Measurements from ENCODE around the gene AFF1. TPM values are rescaled to one million over a fixed set of nuclear protein-coding genes. Genes with fewer than 3 reads are reported as not detected.
"Not testable (repeated sequence)": the region's sequence is repeated elsewhere in the genome, so short reads cannot be mapped to it uniquely, and the experiment has no call there.

AFF1 gene
- total RNA-seq, 2 experiments from 2014 or later: 50.3 to 51.2 TPM

DNA sequence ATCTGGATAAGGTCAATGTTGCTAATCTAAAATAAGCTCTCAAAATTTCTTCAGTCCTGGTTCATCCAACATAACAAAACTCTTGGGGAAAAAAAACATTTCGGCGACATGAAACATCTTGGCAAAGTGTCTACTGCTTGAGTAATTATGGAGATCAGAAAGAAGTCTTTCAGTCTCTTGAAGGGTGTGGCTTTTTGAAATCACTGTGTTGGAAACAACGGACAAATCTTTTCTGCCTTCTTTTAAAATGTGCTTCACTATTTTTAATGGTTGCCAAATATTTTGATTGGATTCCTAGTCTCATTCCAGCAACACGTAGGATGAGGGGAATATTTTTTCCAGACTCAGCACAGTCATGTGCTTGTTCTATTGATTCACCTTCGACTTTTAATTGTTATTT is 147.0 kb downstream of the AFF1 start:
- ATAC-seq (ENCODE audit: poor library complexity) (no peak), DNase-seq (no peak)
- no peaks in the 10 kb centered on the region for H3K9me3 Mint-ChIP-seq
- H3K27me3 ChIP-seq (ENCODE audit: control insufficient read depth in 1 of 2, insufficient read depth in 2 of 2, low read length in 2 of 2): no peaks in the 10 kb centered on the region
- TF ChIP-seq, protein P1, sequence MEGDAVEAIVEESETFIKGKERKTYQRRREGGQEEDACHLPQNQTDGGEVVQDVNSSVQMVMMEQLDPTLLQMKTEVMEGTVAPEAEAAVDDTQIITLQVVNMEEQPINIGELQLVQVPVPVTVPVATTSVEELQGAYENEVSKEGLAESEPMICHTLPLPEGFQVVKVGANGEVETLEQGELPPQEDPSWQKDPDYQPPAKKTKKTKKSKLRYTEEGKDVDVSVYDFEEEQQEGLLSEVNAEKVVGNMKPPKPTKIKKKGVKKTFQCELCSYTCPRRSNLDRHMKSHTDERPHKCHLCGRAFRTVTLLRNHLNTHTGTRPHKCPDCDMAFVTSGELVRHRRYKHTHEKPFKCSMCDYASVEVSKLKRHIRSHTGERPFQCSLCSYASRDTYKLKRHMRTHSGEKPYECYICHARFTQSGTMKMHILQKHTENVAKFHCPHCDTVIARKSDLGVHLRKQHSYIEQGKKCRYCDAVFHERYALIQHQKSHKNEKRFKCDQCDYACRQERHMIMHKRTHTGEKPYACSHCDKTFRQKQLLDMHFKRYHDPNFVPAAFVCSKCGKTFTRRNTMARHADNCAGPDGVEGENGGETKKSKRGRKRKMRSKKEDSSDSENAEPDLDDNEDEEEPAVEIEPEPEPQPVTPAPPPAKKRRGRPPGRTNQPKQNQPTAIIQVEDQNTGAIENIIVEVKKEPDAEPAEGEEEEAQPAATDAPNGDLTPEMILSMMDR (IDR thresholded peaks at IDR 0.05): no peak
- H3K27me3 Mint-ChIP-seq: no peaks in the 10 kb centered on the region
- H3K27ac ChIP-seq (ENCODE audit: low read depth in 1 of 2, low read length in 2 of 2): no peak overlapping the region
- POLR2A ChIA-PET: no interaction called here
- CTCF ChIA-PET: no interaction called here
- H3K36me3 ChIP-seq (ENCODE audit: insufficient read depth, low read length): peaks cover 22% of the 10 kb centered on the region
- intact Hi-C loops (cut with DNase I, micrococcal nuclease): no loop called here
- peaks cover 64% of the 10 kb centered on the region for H3K4me1 Mint-ChIP-seq (ENCODE audit: low read depth)
- no peak overlapping the region for H3K27ac Mint-ChIP-seq
- H3K4me3 Mint-ChIP-seq: no peak overlapping the region
- H3K9me3 ChIP-seq (ENCODE audit: control insufficient read depth in 1 of 2, insufficient read depth in 1 of 2, low read length in 2 of 2): no peaks in the 10 kb centered on the region
- H3K4me1 ChIP-seq (ENCODE audit: insufficient read depth, low read length): peaks cover 3% of the 10 kb centered on the region
- peaks cover 41% of the 10 kb centered on the region for H3K36me3 Mint-ChIP-seq (ENCODE audit: low read depth)
- no peak overlapping the region for H3K4me3 ChIP-seq (ENCODE audit: low read length)

DNA sequence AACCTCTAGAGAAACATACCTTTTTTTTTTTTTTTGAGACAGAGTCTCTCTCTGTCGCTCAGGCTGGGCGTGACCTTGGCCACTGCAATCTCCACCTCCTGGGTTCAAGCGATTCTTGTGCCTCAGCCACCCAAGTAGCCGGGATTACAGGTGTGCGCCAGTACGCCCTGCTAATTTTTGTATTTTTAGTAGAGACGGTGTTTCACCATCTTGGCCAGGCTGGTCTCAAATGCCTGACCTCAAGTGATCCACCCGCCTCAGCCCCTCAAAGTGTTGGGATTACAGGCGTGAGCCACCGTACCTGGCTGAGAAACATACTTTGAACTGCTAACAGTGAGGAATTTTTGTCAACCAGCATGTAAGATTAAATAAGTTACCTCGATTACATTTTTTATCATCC is 150.9 kb downstream of the AFF1 start:
- H3K27me3 Mint-ChIP-seq; H3K27ac Mint-ChIP-seq; H3K9me3 Mint-ChIP-seq; H3K4me3 ChIP-seq (ENCODE audit: low read length); H3K27ac ChIP-seq (ENCODE audit: low read depth in 1 of 2, low read length in 2 of 2); H3K4me3 Mint-ChIP-seq; DNase-seq; ATAC-seq (ENCODE audit: poor library complexity); intact Hi-C loops (cut with DNase I, micrococcal nuclease); H3K9me3 ChIP-seq (ENCODE audit: control insufficient read depth in 1 of 2, insufficient read depth in 1 of 2, low read length in 2 of 2); H3K4me1 ChIP-seq (ENCODE audit: insufficient read depth, low read length); H3K27me3 ChIP-seq (ENCODE audit: control insufficient read depth in 1 of 2, insufficient read depth in 2 of 2, low read length in 2 of 2): not testable (repeated sequence)
- ChIA-PET POLR2A (interaction anchor here (0.6 kb wide), 1 partner anchor 146 kb away, joined by 3 read pairs; no protein-coding TSS in a partner anchor), CTCF (interaction anchor here (0.9 to 2.8 kb wide), 2 partner anchors 151 to 164 kb away, joined by 3 to 12 read pairs; partner anchors contain the start of gene AFF1)
- peaks cover 46% of the 10 kb centered on the region for H3K36me3 Mint-ChIP-seq (ENCODE audit: low read depth)
- peaks cover 38% of the 10 kb centered on the region for H3K4me1 Mint-ChIP-seq (ENCODE audit: low read depth)
- peaks cover 31% of the 10 kb centered on the region for H3K36me3 ChIP-seq (ENCODE audit: insufficient read depth, low read length)

DNA sequence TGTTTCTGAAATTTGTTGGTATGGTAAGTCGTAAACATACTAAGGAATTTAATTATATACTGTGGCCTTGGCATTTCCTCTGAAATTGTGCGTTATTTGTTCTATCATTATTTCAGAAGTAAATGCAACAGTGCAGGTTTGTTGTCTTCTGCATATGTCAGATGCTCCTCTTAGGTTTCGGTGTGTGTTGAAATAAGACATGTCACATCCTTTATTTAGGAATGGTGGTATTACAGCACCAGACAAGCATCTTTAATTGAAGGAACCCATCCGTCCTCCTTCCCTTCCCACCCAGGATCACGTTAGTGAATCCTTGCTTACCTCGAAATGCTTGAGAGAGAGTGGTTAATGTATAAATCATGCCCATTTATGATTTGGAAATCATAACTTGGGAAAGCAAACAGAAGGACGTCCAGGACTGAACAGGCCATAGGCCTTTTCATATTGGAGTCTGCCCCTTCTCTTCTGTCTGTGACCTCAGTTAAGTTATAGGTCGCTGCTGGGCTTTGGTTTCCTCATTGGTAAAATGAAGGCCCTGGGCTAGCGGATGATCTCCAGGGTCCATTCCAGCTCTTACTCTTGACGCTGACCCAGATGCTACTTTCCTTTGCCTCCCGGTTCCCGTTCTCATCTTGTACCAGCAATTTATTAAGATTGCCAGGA is 151.5 kb downstream of the AFF1 start:
- Mint-ChIP-seq H3K27ac (peak overlapping the region; percentile 9), H3K4me1 (ENCODE audit: low read depth) (peaks cover 36% of the 10 kb centered on the region), H3K9me3 (no peaks in the 10 kb centered on the region), H3K36me3 (ENCODE audit: low read depth) (peaks cover 46% of the 10 kb centered on the region), H3K27me3 (no peaks in the 10 kb centered on the region), H3K4me3 (no peak overlapping the region)
- intact Hi-C loops (cut with DNase I, micrococcal nuclease): no loop called here
- Histone ChIP-seq H3K4me3 (ENCODE audit: low read length) (no peak overlapping the region), H3K36me3 (ENCODE audit: insufficient read depth, low read length) (peaks cover 31% of the 10 kb centered on the region), H3K9me3 (ENCODE audit: control insufficient read depth in 1 of 2, insufficient read depth in 1 of 2, low read length in 2 of 2) (no peaks in the 10 kb centered on the region), H3K4me1 (ENCODE audit: insufficient read depth, low read length) (no peaks in the 10 kb centered on the region), H3K27ac (ENCODE audit: low read depth in 1 of 2, low read length in 2 of 2) (no peak overlapping the region), H3K27me3 (ENCODE audit: control insufficient read depth in 1 of 2, insufficient read depth in 2 of 2, low read length in 2 of 2) (no peaks in the 10 kb centered on the region)
- ChIA-PET POLR2A (no interaction called here), CTCF (interaction anchor here (2.8 kb wide), 1 partner anchor 164 kb away, joined by 12 read pairs; no protein-coding TSS in a partner anchor)
- no peak for ATAC-seq (ENCODE audit: poor library complexity)
- TF ChIP-seq, protein P1 (IDR thresholded peaks at IDR 0.05): no peak
- DNase-seq: no peak

DNA sequence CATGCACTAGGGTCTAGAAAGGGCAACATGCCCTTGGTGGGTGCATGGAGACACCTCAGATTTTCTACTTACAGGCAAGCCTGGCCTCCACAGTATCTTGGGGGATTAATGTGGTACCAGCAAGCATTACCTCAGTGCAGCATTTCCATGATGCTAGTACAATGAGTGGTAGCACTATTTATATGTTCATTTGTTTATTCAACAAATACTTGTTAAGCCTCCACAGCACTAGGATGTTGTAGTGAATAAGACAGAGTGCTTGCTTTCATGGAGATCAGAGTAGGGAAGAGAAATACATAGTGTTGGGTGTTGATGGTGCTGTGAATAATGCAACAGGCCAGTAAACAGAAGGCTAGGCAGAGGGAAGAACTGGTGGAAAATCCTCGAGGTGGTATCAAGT is 152.2 kb downstream of the AFF1 start:
- Mint-ChIP-seq H3K36me3 (ENCODE audit: low read depth) (peaks cover 39% of the 10 kb centered on the region), H3K27ac (peak overlapping the region; percentile 9), H3K27me3 (no peaks in the 10 kb centered on the region), H3K4me3 (no peak overlapping the region), H3K9me3 (no peaks in the 10 kb centered on the region), H3K4me1 (ENCODE audit: low read depth) (peaks cover 29% of the 10 kb centered on the region)
- Histone ChIP-seq H3K27me3 (ENCODE audit: control insufficient read depth in 1 of 2, insufficient read depth in 2 of 2, low read length in 2 of 2) (no peaks in the 10 kb centered on the region), H3K36me3 (ENCODE audit: insufficient read depth, low read length) (peaks cover 35% of the 10 kb centered on the region), H3K9me3 (ENCODE audit: control insufficient read depth in 1 of 2, insufficient read depth in 1 of 2, low read length in 2 of 2) (no peaks in the 10 kb centered on the region), H3K4me1 (ENCODE audit: insufficient read depth, low read length) (no peaks in the 10 kb centered on the region), H3K4me3 (ENCODE audit: low read length) (no peak overlapping the region), H3K27ac (ENCODE audit: low read depth in 1 of 2, low read length in 2 of 2) (no peak overlapping the region)
- intact Hi-C loops (cut with DNase I, micrococcal nuclease): no loop called here
- TF ChIP-seq, protein P1 (IDR thresholded peaks at IDR 0.05): no peak
- POLR2A ChIA-PET: no interaction called here
- CTCF ChIA-PET: no interaction called here
- ATAC-seq (ENCODE audit: poor library complexity) (no peak), DNase-seq (no peak)

Data from CD4-positive, alpha-beta T cell (primary cell).